CD14-positive monocyte (primary cell): ENCODE data around the gene SPSB4. TPM values are rescaled to one million over a fixed set of nuclear protein-coding genes. Genes with fewer than 3 reads are reported as not detected.

Experiments
- DNase-seq, 3 donors: peaks; one replicate each; pipeline ENCODE4 v3.0.0-alpha.2; 2011 to 2022
- H2AFZ ChIP-seq: 2 replicates; pipeline ENCODE4 v1.6.0; 2012; ENCODE audit warnings: mild to moderate bottlenecking, low read depth, low read length, inconsistent platforms; ENCODE audit not compliant: insufficient read depth, poor library complexity, severe bottlenecking
- H3K27ac ChIP-seq, 2 donors: 1 replicate in 1 of 2; 2 replicates in 1 of 2; pipeline ENCODE4 v1.5.1; 2012 to 2013; ENCODE audit warnings: low read length in 2 of 2, control low read depth in 1 of 2, inconsistent platforms in 1 of 2, low read depth in 1 of 2, mild to moderate bottlenecking in 1 of 2
- H3K27me3 ChIP-seq, 2 donors: one replicate each; pipeline versions ENCODE4 v1.6.0 to v1.6.1; 2011 to 2013; ENCODE audit warnings: low read length in 2 of 2; ENCODE audit not compliant: control insufficient read depth in 2 of 2, insufficient read depth in 2 of 2
- H3K36me3 ChIP-seq, 2 donors: replicated peaks in 1 of 2; 1 replicate in 1 of 2; 2 replicates in 1 of 2; pipeline versions ENCODE4 v1.5.1 to v1.6.1; 2012 to 2013; ENCODE audit warnings: low read length in 2 of 2, control low read depth in 1 of 2, inconsistent platforms in 1 of 2, mild to moderate bottlenecking in 1 of 2; ENCODE audit not compliant: insufficient read depth in 2 of 2, control insufficient read depth in 1 of 2
- H3K4me1 ChIP-seq, 2 donors: 1 replicate in 1 of 2; 2 replicates in 1 of 2; pipeline versions ENCODE4 v1.5.1 to v1.6.1; 2012 to 2013; ENCODE audit warnings: low read length in 2 of 2, control low read depth in 1 of 2, inconsistent platforms in 1 of 2, mild to moderate bottlenecking in 1 of 2, moderate library complexity in 1 of 2; ENCODE audit not compliant: insufficient read depth in 2 of 2, control insufficient read depth in 1 of 2
- H3K4me2 ChIP-seq: replicated peaks from 2 replicates; pipeline ENCODE3; 2012; ENCODE audit warnings: low read length, moderate library complexity, mild to moderate bottlenecking; ENCODE audit not compliant: poor library complexity, severe bottlenecking; ENCODE audit errors: extremely low read depth
- H3K4me3 ChIP-seq, 3 experiments: fragments of 200-600 bp in 1 of 3; sonication (generic) in 1 of 3; replicated peaks in 1 of 3; 1 replicate in 2 of 3; 2 replicates in 1 of 3; pipeline ENCODE4 v1.5.1; 2011 to 2013; ENCODE audit warnings: low read length in 3 of 3, mild to moderate bottlenecking in 3 of 3, control low read depth in 2 of 3, low read depth in 2 of 3, inconsistent platforms in 1 of 3, moderate library complexity in 1 of 3
- H3K79me2 ChIP-seq: 2 replicates; pipeline ENCODE4 v1.6.0; 2012; ENCODE audit warnings: mild to moderate bottlenecking, control low read depth, inconsistent platforms, low read length, moderate library complexity; ENCODE audit not compliant: insufficient read depth
- H3K9ac ChIP-seq: 2 replicates; pipeline ENCODE4 v1.6.0; 2017; ENCODE audit warnings: low read length, mild to moderate bottlenecking; ENCODE audit not compliant: insufficient read depth, poor library complexity, severe bottlenecking
- H3K9me3 ChIP-seq, 2 donors: replicated peaks in 1 of 2; 1 replicate in 1 of 2; 2 replicates in 1 of 2; pipeline versions ENCODE4 v1.5.1 to v1.6.1; 2012 to 2013; ENCODE audit warnings: low read length in 2 of 2, control low read depth in 1 of 2; ENCODE audit not compliant: control insufficient read depth in 1 of 2, insufficient read depth in 1 of 2
- H4K20me1 ChIP-seq: 2 replicates; pipeline ENCODE4 v1.6.0; 2012; ENCODE audit warnings: mild to moderate bottlenecking, low read length, control low read depth, moderate library complexity; ENCODE audit not compliant: insufficient read depth
- H3K27ac Mint-ChIP-seq, 7 donors: one replicate each; pipeline ENCODE4 v1.8.0; 2020; ENCODE audit warnings: mild to moderate bottlenecking in 7 of 7, mixed read lengths in 7 of 7, moderate library complexity in 6 of 7, inconsistent platforms in 2 of 7
- H3K27me3 Mint-ChIP-seq, 3 donors: one replicate each; pipeline ENCODE4 v1.8.0; 2021 to 2022; ENCODE audit warnings: low read depth in 3 of 3, mild to moderate bottlenecking in 3 of 3, mixed read lengths in 3 of 3, moderate library complexity in 3 of 3, inconsistent platforms in 1 of 3
- H3K36me3 Mint-ChIP-seq, 2 donors: one replicate each; pipeline ENCODE4 v1.8.0; 2020; ENCODE audit warnings: mixed read lengths in 2 of 2, inconsistent platforms in 1 of 2, mild to moderate bottlenecking in 1 of 2
- H3K4me1 Mint-ChIP-seq: one replicate; pipeline ENCODE4 v1.8.0; 2020; ENCODE audit warnings: mild to moderate bottlenecking, mixed read lengths
- H3K4me3 Mint-ChIP-seq, 2 donors: one replicate each; pipeline ENCODE4 v1.8.0; 2020; ENCODE audit warnings: mild to moderate bottlenecking in 2 of 2, mixed read lengths in 2 of 2, moderate library complexity in 1 of 2
- H3K9me3 Mint-ChIP-seq, 7 donors: one replicate each; pipeline ENCODE4 v1.8.0; 2020 to 2022; ENCODE audit warnings: mixed read lengths in 7 of 7, mild to moderate bottlenecking in 6 of 7, moderate library complexity in 6 of 7, inconsistent platforms in 2 of 7
- CTCF ChIP-seq: fragments of 200-600 bp; IDR thresholded peaks from one replicate; pipeline ENCODE4 v1.8.0; 2022; ENCODE audit warnings: antibody characterized with exemption, mild to moderate bottlenecking
- WGBS: methylation state at CpG from one replicate; pipeline ENCODE4 v1.1.5; 2013; ENCODE audit warnings: missing lambda C conversion rate; ENCODE audit not compliant: insufficient coverage; 5-methylcytosine and 5-hydroxymethylcytosine counted together
- intact Hi-C, 2 donors: fragments of 100-400 bp; cut with micrococcal nuclease; formaldehyde crosslinking; loops; one replicate each; pipeline versions ENCODE4 v1.15.0 to v1.15.1; 2023
- polyA plus RNA-seq, 3 donors: library from polyadenylated mRNA; depleted of rRNA in 1 of 3; unstranded in 2 of 3; stranded (reverse) in 1 of 3; fragments of 300-500 nt in 2 of 3; fragments of >200 nt in 1 of 3; fragmentation: Illumina TruSeq in 2 of 3; gene quantifications; 1 replicate in 2 of 3; 2 replicates in 1 of 3; pipeline ENCODE4 v1.2.3, GENCODE V29; 2012 to 2021

SPSB4 gene
- polyA plus RNA-seq, 3 donors = not detected

GRCh38 chr3:141052201-141053069 is 1.3 kb downstream of the SPSB4 start:
- 2% methylated on average over 36 of the region's 48 CpGs for WGBS
- Mint-ChIP-seq H3K36me3 (no peaks in the 10 kb centered on the region), H3K9me3 (peaks cover 0 to 10% (median 0%) of the 10 kb centered on the region in 7 donors), H3K27ac (no peak overlapping the region), H3K4me1 (peaks cover 13% of the 10 kb centered on the region), H3K4me3 (peak overlapping the region in 1 of 2 donors; percentile 79), H3K27me3 (peaks cover 62 to 81% (median 74%) of the 10 kb centered on the region in 3 donors)
- TF ChIP-seq CTCF = no peak
- Histone ChIP-seq H3K4me1 (peaks cover 5 to 14% of the 10 kb centered on the region in 2 donors), H3K4me3 (no peak overlapping the region), H3K27ac (no peak overlapping the region), H3K9ac (no peak overlapping the region), H3K79me2 (no peaks in the 10 kb centered on the region), H4K20me1 (no peaks in the 10 kb centered on the region), H3K9me3 (peaks cover 0 to 10% of the 10 kb centered on the region in 2 donors), H3K27me3 (peaks cover 44 to 60% of the 10 kb centered on the region in 2 donors), H2AFZ (no peak overlapping the region), H3K36me3 (no peaks in the 10 kb centered on the region), H3K4me2 (no peak overlapping the region)
- DNase-seq = no peak
- intact Hi-C loops = no loop called here

GRCh38 chr3:141055136-141055535 is 4.0 kb downstream of the SPSB4 start:
- Histone ChIP-seq H3K79me2 (no peaks in the 10 kb centered on the region), H3K27ac (no peak overlapping the region), H3K4me3 (no peak overlapping the region), H3K4me2 (no peak overlapping the region), H3K9me3 (peaks cover 3 to 10% of the 10 kb centered on the region in 2 donors), H3K36me3 (no peaks in the 10 kb centered on the region), H4K20me1 (no peaks in the 10 kb centered on the region), H3K4me1 (peaks cover 5 to 14% of the 10 kb centered on the region in 2 donors), H3K27me3 (peaks cover 29 to 40% of the 10 kb centered on the region in 2 donors), H3K9ac (no peak overlapping the region), H2AFZ (no peak overlapping the region)
- H3K27ac Mint-ChIP-seq = no peak overlapping the region
- no peaks in the 10 kb centered on the region for H3K36me3 Mint-ChIP-seq
- intact Hi-C loops = no loop called here
- H3K9me3 Mint-ChIP-seq = peaks cover 0 to 15% (median 6%) of the 10 kb centered on the region in 7 donors
- peaks cover 42 to 56% (median 54%) of the 10 kb centered on the region in 3 donors for H3K27me3 Mint-ChIP-seq
- WGBS = 87% methylated on average over 5 of the region's 5 CpGs
- no peak for TF ChIP-seq CTCF
- peaks cover 13% of the 10 kb centered on the region for H3K4me1 Mint-ChIP-seq
- DNase-seq = no peak
- peak overlapping the region in 1 of 2 donors; percentile 31 for H3K4me3 Mint-ChIP-seq
